IPS-18c (cell line): ENCODE results near the gene MUC6.

Experiments used
- H3K4me3 ChIP-seq: 2 replicates; pipeline ENCODE4 v1.7.0; 2013; ENCODE audit warnings: low read depth, mild to moderate bottlenecking, low read length, moderate library complexity; ENCODE audit not compliant: insufficient read depth
- H3K9me3 ChIP-seq: one replicate; pipeline ENCODE4 v1.6.1; 2013; ENCODE audit warnings: mild to moderate bottlenecking, low read length, moderate library complexity; ENCODE audit not compliant: control insufficient read depth, insufficient read depth

MUC6 gene

DNA sequence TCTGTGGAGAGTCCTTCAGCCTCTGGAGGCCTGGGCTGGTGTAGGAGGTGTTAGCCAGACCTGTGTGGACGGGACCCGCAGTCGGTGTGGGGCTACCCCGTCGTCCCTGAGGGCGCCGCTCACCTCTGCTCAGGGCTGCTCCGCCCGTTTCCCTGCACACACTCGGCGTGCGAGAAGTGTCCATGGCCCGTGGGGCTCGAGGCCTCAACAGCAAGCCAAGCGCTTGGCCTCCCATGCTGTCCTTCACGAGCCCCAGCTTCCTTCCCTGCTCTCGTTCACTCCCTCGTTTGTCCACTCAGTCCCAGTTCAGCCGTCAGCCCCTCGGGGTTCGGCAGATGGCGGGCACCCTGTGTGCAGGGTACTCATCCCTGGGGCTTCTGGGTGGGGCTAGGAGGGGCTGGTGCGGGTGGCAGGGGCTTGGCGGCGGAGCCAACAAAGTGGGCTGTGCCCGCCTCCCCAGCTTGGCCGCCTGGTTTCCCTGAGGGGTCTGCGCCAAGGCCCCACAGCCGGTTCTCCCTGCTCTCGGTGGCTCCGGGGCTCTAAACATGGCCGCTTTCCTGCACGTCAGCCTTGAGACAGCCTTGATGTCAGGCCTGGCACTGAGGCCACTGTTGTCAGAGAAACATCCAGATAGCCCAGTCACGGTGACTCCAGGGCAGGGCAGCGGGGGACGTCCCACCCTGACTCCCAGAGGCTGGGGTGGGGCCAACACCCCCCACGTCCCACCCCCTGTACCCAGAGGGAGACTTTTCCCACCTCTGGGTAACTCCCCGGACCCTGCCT, 3.3 kb downstream of the MUC6 start:
- Histone ChIP-seq H3K4me3 (no peak overlapping the region), H3K9me3 (no peaks in the 10 kb centered on the region)

DNA sequence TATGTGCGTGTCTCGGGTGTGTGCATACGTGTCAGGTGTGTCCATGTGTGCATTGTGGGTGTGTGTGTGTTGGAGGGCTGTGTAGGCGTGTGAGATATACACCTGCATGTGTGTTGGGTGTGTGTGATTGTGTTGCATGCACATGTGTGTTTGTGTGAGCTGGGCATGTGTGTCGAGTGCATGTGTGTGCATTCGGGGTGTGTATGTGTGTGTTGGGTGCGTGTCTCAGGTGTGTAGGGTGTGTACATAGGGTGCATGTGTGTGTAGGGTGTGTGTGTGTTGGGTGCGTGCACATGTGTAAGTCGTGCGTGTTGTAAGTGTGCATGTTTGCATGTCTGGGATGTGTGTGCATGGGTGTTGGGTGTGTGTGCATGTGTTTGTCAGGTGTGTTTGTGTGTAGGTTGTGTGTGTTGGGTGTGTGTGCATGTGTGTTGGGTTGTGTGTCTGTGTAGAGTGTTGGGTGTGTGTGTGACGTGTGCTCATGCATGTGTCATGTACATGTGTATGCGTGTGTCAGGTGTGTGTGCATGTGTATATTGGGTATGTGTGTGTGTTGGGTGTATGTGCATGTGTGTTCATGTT, 4.1 kb downstream of the MUC6 start:
- Histone ChIP-seq H3K9me3 (no peaks in the 10 kb centered on the region), H3K4me3 (no peak overlapping the region; the same call in 1 of the 2 replicates)

DNA sequence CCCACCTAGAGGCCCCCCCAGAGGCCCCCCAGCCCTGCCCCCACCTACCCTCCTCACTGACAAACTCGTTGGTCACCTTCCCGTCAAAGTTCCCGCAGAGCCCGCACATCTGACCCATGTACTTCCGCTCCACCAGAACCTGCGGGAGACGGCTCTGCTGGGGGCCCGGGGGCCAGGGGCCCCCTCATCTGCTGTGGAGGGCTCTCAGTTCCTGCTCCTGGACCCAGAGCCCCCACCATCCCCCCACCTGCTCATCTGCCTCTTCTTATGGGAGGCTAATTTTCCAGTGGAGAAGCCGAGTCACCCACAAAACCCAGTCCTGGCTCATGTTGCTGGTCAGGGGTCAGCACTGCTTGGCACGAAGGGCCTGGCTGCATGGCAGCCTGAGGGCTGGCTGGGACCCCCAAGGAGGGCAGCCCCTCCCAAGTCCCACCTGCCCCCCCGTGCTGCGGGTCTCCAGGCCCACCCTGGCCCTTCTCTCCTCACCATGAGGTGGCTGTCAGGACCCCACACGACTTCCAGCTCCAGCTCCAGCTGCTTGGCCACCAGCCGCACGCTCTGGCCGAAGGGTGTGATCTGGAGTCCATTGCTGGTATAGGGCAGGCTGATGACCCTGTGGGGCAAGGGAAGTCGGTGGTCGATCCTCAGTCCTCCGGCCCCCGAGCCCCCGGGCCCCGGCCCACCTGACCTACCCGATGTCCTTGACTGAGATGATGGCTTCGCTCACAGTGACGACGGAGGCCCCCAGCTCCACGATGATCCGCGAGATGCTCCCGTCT, 5.2 kb downstream of the MUC6 start:
- H3K9me3 ChIP-seq = no peaks in the 10 kb centered on the region
- no peak overlapping the region for H3K4me3 ChIP-seq

DNA sequence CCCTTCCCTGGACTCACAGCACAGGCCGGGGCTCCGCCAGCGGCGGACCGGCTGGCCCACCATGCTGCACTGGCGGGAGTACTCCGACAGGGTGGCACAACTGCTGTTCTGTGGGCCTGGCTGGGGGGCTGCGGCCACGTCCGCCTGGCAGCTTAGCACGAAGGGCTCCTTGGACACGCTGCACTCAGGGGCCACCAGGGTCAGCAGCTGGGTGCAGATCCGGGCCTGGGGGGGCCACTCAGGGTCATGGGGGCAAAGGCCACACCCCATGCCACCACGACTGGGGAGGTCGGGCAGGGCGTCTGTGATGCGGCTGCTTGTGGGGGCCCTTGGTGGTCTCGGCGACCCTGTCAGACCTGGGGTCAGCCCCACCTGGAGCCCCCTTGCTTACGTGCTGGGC, 6.0 kb downstream of the MUC6 start:
- H3K9me3 ChIP-seq = no peaks in the 10 kb centered on the region
- H3K4me3 ChIP-seq = no peak overlapping the region

DNA sequence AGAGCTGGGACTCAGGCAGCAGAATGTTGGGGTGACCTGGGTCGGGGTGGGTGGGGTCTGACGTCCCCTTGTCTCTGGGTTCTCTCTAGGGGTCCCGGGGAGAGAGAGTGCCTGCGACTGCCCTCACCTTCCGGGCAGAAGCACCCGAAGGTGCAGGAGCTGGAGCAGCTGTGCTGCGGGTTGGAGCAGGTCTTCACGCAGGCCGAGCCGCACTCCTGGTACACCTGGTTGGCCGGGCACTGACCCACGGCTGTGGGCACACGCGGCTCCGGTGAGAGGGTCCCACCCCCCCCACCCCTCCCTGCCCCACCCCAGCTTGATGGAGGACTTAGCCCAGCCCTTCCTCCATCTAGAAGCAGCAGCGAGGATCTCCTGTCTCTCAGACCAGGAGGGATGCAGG, 6.4 kb downstream of the MUC6 start:
- H3K4me3 ChIP-seq = no peak overlapping the region
- no peaks in the 10 kb centered on the region for H3K9me3 ChIP-seq

DNA sequence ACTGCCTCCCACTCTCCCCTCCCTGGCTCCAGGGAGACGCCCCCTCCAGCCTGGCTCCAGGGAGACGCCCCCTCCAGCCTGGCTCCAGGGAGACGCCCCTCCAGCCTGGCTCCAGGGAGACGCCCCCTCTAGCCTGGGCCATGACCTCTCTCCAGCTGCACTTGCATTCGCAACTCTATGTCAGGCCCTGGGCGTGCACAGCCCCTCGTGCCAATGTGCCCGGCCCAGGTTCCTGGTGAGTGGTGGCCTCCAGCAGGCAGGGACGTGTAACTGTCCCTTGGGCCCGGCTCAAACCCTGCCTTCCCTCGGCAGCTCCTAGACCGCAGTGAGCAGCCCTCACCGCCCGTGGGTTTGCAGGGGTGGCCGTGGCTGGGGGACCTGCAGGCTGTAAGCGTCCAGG, 6.9 kb downstream of the MUC6 start:
- H3K4me3 ChIP-seq = no peak overlapping the region
- no peaks in the 10 kb centered on the region for H3K9me3 ChIP-seq

DNA sequence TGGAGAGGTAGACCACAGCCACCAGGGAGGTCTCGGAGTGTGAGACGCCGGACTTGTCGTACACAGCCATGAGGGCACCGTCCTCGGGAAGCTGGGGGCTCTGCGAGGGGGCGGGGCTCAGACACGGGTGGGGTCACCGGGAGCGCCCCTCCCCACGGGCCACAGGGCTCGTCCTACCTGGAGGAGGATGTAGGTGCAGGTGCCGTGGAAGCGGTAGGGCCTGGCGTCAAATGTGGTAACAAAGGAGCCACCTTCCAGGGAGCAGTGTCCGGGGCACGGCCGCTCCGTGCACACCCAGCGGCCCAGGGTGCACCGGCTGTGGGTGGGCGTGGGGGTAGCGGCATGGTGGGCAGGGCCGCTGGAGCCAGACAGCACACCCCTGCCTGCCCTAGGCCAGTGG, 7.5 kb downstream of the MUC6 start:
- H3K4me3 ChIP-seq = no peak overlapping the region
- H3K9me3 ChIP-seq = no peaks in the 10 kb centered on the region

DNA sequence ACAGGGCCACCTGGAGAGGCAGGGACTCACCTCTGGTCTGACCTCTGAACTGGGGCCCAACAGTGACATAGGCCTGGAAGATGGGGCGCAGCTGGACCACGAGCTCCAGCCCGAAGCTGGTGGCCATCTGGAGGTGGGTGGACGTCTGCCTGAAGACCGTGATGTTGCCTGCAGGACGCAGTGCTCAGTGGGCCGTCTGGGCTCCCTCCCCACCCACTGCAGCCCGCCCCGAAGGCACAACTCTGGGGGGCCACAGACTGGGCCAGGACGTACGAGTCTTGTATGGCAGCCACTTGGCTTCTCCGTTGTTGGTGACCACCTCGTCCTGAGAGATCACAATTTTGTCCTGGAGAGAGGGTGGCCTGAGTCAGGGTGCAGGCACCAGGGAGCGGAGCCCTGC, 7.9 kb downstream of the MUC6 start:
- H3K4me3 ChIP-seq = no peak overlapping the region
- no peaks in the 10 kb centered on the region for H3K9me3 ChIP-seq

DNA sequence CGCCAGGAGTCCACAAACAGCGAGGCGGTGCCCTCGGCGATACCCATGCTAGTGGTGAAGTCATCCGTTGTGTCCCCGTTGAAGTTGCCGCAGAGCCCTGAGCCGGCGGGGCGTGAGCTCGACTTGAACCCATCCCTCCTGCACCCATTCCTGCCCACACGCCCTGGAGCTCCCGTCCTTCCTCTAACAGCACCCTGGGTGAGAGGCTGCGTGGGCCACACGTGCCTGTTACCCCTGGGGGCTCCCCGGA, 8.3 kb downstream of the MUC6 start:
- Histone ChIP-seq H3K9me3 (no peaks in the 10 kb centered on the region), H3K4me3 (no peak overlapping the region)

DNA sequence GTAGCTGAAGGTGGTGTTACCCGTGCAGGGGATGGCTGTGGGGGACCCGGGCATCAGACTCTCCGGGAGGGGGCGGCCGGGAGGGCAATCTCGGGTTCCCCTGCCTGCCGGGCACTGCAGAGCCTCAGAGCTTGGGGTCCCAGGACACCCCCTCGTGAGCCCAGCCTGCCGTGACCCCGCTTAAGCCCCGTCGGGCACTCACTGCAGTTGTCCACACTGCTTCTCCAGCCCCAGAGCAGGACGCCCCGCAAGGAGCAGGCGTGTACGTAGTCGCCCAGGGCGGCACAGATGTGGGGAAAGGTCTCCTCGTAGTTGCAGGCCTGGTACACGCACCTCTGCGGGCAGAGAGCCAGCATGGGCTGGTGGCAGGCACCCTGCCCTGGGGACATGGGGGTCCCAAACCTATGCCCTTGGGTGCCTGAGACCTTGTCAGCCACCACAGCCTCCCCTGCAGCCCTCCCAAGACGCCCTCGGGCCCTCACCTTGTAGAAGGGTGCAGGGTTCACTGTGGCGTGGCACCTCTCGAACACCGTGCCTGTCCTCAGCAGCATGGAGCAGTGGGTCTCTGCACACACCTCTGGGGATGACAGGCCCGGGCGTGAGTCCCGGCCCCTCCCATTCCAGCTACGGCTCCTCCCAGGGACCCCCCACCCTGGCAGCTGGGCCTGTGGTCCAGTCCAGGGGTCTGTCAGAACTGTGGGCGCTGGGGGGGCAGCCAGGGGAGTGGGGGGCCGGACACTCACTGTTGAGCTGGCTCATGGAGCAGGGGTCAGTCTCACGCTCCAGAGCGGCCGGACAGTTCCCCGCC, 8.8 kb downstream of the MUC6 start:
- H3K9me3 ChIP-seq = no peaks in the 10 kb centered on the region
- no peak overlapping the region for H3K4me3 ChIP-seq

DNA sequence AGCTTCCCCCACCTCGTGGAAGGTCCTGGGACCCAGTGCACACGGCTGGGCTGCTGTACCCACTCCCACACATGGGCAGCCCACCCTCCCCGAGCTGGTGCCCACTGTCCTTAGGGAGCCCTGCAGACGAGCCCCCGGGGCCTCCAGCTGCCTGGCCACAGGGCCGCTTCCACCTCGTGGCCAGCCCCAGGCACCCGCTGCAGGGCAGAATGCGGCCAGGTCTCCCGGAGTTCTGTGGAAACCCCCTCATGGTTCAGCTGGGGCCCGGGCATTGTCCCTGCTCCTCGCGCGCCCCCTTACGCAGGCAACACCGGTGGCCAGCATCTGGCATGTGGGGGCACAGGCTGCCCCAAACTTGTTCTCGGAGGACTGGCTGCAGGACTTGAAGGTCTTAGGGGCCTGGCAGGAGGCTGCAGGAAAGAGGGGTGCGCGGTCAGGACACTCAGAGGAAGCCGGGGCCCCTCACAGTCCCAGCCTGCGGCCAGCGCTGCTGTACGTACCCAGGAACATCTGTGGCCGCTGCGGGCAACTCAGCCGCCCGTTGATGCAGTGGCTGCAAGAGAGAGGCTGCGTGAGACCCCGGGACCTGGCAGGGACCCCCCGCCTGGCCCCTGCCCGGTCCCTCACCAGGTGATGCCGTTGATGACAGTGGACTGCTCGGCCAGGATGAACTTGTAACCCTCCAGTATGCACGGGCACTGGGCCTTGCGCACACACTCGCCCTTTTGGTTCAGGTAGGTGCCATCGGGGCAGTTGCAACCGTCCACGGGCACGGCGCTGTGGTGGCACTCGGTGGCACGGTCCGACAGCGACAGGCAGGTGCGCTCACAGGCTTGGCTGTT, 9.7 kb downstream of the MUC6 start:
- H3K9me3 ChIP-seq = no peaks in the 10 kb centered on the region
- H3K4me3 ChIP-seq = no peak overlapping the region

DNA sequence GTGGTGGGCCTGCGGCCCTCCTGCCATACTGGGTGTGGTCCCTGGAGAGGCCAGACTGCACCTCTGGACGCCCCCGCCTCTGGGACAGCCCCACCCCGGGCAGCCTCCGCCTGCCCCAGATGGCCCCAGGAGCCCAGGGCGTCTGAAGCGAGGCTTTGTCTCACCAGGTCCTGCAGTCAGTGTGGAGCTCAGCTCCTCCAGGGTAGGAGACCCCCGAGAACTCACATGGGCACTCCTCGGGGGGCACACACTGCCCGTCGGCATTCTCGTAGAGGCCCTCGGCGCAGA, 10.4 kb downstream of the MUC6 start:
- no peaks in the 10 kb centered on the region for H3K9me3 ChIP-seq
- no peak overlapping the region for H3K4me3 ChIP-seq

DNA sequence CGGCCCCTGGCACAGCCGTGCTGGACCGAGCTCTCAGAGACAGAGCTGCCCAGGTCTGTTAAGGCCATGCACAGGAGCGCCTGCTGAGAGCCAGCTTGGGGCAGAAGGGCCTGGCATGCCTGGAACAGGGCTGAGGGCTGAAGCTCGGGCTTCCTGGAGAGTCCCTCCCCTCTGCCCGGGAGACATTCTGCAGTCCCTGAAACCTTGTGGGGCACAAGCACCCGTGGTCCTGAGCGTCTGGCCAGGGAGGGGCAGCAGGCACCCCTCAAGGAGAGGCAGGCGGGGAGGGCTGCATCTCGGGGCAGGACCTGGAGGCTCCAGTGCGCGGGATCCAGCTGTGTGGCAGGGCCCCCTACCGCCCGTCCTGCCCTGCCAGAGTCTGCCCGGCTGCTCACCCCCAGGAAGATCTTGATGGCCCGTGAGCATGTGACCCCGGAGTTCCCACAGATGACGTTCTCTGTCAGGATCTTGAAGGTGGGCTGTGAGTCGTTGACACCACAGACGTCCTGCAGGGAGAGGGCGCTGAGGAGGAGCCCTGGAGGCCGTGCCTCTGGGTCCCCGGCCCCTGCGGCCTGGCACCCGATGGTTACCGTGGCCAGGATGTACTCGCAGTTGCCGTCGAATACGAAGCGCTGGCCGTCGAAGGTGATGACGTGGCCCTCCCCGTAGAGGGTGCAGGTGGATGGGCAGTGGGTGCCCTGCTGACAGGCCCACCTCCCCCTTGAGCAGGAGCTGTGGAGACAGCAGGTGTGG, 10.9 kb downstream of the MUC6 start:
- Histone ChIP-seq H3K4me3 (no peak overlapping the region), H3K9me3 (no peaks in the 10 kb centered on the region)

DNA sequence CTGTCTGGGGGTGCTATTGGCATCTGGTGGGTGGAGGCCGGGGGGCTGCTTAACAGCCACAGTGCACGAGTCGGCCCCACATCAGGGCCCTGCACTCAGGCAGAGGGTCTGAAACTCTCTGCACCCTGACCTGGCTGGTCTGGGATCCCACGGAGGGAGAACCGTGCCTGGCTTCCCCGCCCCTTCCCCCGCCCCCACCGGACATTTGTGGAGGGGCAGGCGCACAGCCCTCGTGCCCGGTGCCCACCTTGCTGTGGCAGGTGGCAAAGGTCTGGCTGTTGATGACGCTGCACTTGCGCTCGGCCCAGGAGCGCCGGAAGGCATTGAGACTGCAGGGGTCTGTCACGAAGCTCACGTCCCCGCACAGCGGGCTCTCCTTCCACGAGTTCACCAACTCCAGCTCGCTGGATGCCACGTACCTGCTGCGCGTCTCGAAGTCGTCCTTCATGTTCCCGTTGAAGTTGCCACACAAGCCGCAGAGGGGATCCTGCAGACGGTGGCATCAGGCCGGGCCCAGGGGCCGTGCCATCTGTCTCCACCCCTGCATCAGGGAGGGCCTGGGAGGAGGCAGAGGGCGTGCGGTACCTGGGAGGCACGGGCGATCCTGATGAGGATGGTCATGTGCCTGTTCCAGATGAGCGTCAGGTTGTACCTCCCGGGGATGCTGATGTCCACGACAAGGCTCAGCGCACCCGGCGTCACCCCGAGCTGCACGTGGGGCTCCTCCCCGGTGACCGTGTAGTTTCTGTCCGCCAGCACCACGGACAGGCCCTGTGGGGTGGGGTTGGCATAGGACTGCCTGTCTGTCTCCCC, 11.7 kb downstream of the MUC6 start:
- Histone ChIP-seq H3K9me3 (no peaks in the 10 kb centered on the region), H3K4me3 (no peak overlapping the region)

DNA sequence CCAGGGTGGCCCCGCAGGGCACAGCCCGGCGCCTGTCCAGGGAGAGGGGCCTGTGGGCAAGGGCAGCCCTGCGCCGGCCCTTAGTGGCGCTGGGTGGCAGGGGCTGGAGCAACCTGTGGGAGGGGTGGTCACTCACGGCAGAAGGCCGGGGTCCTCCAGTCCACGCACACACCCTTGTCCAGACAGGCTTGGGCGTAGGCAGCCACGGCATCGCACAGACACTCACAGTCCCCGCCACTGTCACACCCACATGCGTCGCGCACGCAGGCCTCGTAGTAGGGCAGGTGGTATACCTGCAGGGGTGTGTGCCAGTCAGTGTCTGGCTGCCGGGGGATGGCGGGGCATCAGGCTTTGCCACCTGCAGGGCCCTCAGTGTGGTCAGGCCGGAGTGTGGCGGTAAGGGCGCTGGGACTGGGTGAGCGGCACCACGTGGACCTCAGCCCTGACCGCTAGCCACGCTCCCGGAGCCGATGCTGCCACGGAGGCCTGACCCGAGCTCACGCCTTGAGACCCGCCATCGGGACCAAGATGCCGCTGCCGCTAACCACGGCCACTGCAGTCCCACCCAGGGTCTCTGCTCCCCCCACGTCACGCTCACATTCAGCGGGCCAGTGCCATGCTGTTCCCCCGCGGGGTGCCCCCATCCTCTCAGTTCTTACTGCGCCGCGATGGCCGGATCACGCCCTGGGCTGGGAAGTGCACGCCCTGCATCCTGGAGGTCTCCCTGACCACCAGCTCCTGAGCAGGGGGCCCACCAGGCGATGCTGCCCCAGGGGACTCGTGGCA, 12.5 kb downstream of the MUC6 start:
- Histone ChIP-seq H3K4me3 (no peak overlapping the region), H3K9me3 (no peaks in the 10 kb centered on the region)
